Retinal pigment epithelial cell (primary cell): ENCODE measurements around the gene GMCL2.

Experiments used
- DNase-seq: peaks from one replicate; pipeline ENCODE4 v3.0.0-alpha.2; 2010; ENCODE audit warnings: low read depth
- H3K4me3 ChIP-seq: 2 replicates; pipeline ENCODE4 v1.5.1; 2011; ENCODE audit warnings: mild to moderate bottlenecking, low read length, control low read depth, moderate library complexity
- CTCF ChIP-seq: conservative IDR thresholded peaks from 2 replicates; pipeline ENCODE4 v1.5.1; 2011; ENCODE audit warnings: low read depth, low read length, control low read depth, inconsistent platforms

Gene GMCL2

DNA sequence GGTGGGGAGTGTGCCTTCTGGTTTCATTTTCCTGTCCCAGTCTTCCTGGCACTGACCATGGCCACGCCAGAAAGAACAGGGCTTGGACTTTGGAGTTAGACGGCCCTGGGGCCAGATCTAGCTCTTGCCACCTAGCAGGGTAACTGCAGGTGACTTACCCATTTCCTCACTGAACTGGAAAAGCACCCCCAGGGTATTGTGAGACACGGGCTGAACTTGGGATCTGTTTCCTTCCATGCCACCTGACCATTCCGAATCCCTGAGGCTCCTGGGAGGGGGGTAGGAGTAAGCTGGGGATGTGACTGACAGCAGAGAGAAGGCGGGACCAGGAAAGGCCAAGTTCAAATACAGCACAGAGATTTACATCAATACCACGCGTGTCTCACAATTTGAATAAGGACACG lies 26.6 kb upstream of the GMCL2 start:
- DNase-seq, result no peak
- H3K4me3 ChIP-seq, result no peak overlapping the region
- no peak for TF ChIP-seq CTCF

DNA sequence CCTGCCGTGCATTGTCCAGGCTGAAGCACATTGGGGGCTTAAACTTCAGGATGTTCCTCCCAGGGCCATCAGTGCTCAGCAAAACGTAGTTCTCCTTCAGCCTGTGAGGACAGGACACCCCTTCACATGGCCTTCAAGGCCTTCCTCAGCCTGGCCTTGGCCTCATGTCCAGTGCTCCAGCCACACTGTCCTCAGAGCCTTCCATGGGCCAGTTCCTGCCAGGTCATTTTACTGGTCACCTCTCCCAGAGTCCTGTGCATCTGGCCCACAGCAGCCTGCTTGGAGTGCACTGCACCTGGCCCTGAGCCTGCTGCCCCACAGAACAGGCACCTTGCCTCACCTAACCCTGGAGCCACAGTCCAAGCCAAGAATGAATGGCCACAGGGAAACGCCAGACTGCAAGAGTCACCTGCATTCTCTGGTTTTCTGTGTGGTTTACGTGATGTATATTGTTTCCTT lies 25.9 kb upstream of the GMCL2 start:
- no peak overlapping the region for H3K4me3 ChIP-seq
- TF ChIP-seq CTCF, result no peak
- no peak for DNase-seq

DNA sequence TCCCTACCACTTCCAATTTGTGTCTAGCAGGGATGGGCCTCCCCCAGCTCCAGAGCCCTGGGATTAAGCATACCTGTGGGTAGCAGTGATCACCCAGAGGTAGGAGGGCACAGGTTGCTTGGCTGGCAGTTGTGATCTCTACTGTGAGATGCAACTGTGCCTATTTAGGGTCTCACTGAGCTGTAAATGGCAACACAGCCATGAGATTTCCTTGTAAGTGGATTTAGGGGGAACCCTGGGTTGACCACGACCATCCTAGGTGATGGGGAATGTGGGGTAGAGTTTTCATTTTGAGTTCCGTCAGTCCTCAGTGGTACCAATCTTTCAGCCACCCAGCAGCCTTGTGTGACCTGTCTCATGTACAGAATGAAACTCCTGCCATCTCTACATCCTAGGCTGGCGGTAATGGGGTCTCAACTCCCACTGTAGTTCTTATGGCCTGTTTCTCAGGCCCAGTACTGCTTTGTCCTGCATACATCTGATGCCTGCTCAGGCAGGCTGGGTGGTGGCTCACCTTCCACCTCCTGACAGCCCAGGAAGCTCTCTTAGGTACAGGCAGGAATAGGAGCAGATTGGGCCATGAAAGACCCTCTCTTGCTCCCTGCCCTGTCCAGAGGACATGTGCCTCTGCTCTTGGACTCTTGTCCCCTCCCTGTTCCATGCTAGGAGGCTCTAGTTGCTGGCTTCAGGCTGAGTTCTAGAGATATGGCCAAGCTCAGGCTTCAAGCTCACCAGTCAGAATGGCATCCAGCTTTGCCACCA lies 25.3 kb upstream of the GMCL2 start:
- no peak for DNase-seq
- no peak overlapping the region for H3K4me3 ChIP-seq
- TF ChIP-seq CTCF, result no peak

GRCh38 chr5:178211095-178212048 lies 24.2 kb upstream of the GMCL2 start:
- no peak overlapping the region for H3K4me3 ChIP-seq
- DNase-seq, result no peak
- no peak for TF ChIP-seq CTCF

- TF ChIP-seq CTCF, result no peak
- H3K4me3 ChIP-seq, result no peak overlapping the region
- DNase-seq, result no peak
Observed at GRCh38 chr5:178210686-178211085, 23.5 kb upstream of the GMCL2 start.

GRCh38 chr5:178210073-178210535 lies 22.9 kb upstream of the GMCL2 start:
- H3K4me3 ChIP-seq, result no peak overlapping the region
- no peak for DNase-seq
- TF ChIP-seq CTCF, result no peak
